Osteocyte (in vitro differentiated cells): Measurements from ENCODE around the gene HSPB7. TPM values are rescaled to one million over a fixed set of nuclear protein-coding genes. Genes with fewer than 3 reads are reported as not detected.
A peak's percentile ranks its signal among the peaks of the same experiment; 100 is the strongest.

Source experiments
- DNase-seq: peaks from one replicate; pipeline ENCODE4 v3.0.0; 2021; ENCODE audit warnings: mixed read lengths; ENCODE audit not compliant: unreplicated experiment; ENCODE audit errors: extremely low spot score
- H3K27ac Mint-ChIP-seq: one replicate; pipeline ENCODE4 v1.8.0; 2021; ENCODE audit warnings: mild to moderate bottlenecking, mixed read lengths; ENCODE audit not compliant: unreplicated experiment
- H3K27me3 Mint-ChIP-seq: one replicate; pipeline ENCODE4 v1.8.0; 2021; ENCODE audit warnings: mixed read lengths; ENCODE audit not compliant: unreplicated experiment
- H3K36me3 Mint-ChIP-seq: one replicate; pipeline ENCODE4 v1.8.0; 2021; ENCODE audit warnings: mixed read lengths; ENCODE audit not compliant: unreplicated experiment
- H3K4me1 Mint-ChIP-seq: one replicate; pipeline ENCODE4 v1.8.0; 2021; ENCODE audit warnings: mixed read lengths; ENCODE audit not compliant: unreplicated experiment
- H3K4me3 Mint-ChIP-seq: one replicate; pipeline ENCODE4 v1.8.0; 2021; ENCODE audit warnings: mild to moderate bottlenecking, moderate library complexity, mixed read lengths; ENCODE audit not compliant: unreplicated experiment
- H3K9me3 Mint-ChIP-seq: one replicate; pipeline ENCODE4 v1.8.0; 2021; ENCODE audit warnings: mixed read lengths; ENCODE audit not compliant: unreplicated experiment
- total RNA-seq: library from RNA; stranded (reverse); gene quantifications from 2 replicates; pipeline ENCODE4 v1.2.1, GENCODE V29; 2021
- TF ChIP-seq, protein P1 (sequence below): fragments of 200-600 bp; sonication (generic); IDR thresholded peaks from 2 replicates; pipeline ENCODE4 v1.5.0; 2021; ENCODE audit warnings: antibody characterized with exemption, mild to moderate bottlenecking, moderate library complexity

Gene HSPB7
- total RNA-seq, 1 donor from 2014 or later = 4.2 TPM

DNA sequence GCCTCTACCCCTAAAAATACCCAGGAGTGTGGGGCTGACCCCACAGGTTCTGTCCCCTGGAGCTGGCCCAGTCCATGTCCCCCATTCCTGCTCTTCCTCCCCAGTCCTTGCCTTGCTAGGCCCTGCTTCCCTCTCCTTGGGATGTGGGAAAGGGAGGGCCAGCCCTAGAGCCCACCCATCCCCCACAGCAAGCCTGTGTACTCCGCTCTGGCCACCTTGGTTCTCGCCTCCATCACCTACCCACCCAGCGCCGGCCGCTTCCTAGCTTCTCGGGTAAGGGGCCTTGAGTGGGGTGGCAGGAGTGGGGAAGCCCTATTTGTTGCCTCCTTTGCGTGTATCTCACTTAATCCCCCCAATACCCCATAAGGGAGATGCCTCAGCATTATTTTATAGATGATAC is 32.5 kb upstream of the HSPB7 start:
- no peaks in the 10 kb centered on the region for H3K27me3 Mint-ChIP-seq
- no peaks in the 10 kb centered on the region for H3K9me3 Mint-ChIP-seq
- TF ChIP-seq, protein P1, sequence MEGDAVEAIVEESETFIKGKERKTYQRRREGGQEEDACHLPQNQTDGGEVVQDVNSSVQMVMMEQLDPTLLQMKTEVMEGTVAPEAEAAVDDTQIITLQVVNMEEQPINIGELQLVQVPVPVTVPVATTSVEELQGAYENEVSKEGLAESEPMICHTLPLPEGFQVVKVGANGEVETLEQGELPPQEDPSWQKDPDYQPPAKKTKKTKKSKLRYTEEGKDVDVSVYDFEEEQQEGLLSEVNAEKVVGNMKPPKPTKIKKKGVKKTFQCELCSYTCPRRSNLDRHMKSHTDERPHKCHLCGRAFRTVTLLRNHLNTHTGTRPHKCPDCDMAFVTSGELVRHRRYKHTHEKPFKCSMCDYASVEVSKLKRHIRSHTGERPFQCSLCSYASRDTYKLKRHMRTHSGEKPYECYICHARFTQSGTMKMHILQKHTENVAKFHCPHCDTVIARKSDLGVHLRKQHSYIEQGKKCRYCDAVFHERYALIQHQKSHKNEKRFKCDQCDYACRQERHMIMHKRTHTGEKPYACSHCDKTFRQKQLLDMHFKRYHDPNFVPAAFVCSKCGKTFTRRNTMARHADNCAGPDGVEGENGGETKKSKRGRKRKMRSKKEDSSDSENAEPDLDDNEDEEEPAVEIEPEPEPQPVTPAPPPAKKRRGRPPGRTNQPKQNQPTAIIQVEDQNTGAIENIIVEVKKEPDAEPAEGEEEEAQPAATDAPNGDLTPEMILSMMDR = no peak
- H3K27ac Mint-ChIP-seq = no peak overlapping the region
- no peak overlapping the region for H3K4me3 Mint-ChIP-seq
- no peaks in the 10 kb centered on the region for H3K36me3 Mint-ChIP-seq
- peaks cover 6% of the 10 kb centered on the region for H3K4me1 Mint-ChIP-seq
- no peak for DNase-seq

DNA sequence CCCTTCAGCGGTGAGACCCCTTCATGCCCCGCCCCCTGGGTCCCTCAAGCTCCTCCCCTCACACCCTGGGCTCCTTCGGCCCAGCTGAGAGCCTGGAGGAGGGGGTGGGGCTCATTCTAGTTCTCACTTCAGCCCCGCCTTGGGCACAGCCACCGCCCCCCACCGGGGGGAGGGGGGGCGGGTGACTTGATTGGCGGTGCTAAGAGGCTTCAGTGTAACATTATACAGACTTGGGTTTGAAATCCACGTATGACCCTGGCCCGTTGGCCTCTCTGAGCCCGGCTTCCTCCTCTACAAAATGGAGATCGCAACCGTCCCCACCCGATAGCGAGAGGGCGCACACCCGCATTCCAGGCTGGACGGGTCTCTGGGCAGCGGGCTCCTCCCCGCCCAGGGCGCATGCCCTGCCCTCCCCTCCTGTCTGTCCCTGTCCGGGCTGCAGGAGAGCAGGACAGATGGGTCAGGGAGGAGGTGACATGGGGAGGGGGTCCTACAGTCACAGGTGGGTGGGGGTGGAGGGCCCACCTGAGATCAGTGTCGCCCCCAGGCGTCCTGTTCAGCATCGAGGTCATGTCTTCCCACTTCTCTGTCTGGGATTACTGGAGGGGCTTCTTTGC is 30.8 kb upstream of the HSPB7 start:
- no peak for DNase-seq
- Mint-ChIP-seq H3K36me3 (no peaks in the 10 kb centered on the region), H3K9me3 (no peaks in the 10 kb centered on the region), H3K4me3 (peak overlapping the region; percentile 62), H3K4me1 (peaks cover 6% of the 10 kb centered on the region), H3K27me3 (no peaks in the 10 kb centered on the region), H3K27ac (no peak overlapping the region)
- TF ChIP-seq, protein P1 = peak; percentile 19

DNA sequence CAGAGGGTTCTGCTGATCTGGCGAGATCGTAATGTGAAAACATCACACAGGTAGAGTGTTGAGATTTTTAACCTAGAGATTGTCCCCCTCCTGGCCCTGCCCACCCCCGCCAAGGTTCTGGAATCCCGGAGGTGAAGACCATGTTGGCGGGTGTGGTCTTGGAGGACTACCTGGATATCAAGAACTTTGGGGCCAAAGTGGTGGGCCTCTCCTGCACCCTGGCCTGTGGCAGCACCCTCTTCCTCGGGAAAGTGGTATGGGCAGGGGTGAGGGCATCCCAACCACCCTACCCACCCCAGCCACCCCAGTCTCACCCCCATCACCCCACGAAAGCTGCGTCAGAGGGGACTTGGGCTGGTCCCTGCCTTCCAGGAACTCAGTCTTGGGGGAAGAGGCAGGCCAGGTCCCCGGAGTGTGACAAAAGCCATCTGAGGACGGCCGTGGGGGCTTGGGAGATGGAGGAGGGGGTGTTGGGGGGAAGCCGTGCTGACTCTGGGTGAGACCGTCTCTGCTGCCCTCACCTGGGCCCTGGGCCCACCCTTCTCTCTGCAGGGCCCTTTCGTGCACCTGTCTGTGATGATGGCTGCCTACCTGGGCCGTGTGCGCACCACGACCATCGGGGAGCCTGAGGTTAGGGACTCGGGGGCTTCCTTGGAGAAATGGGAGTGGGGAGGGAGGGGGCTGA is 30.1 kb upstream of the HSPB7 start:
- TF ChIP-seq, protein P1 = no peak
- H3K36me3 Mint-ChIP-seq = no peaks in the 10 kb centered on the region
- H3K4me1 Mint-ChIP-seq = peaks cover 6% of the 10 kb centered on the region
- H3K9me3 Mint-ChIP-seq = no peaks in the 10 kb centered on the region
- no peak overlapping the region for H3K27ac Mint-ChIP-seq
- H3K4me3 Mint-ChIP-seq = no peak overlapping the region
- no peaks in the 10 kb centered on the region for H3K27me3 Mint-ChIP-seq
- DNase-seq = no peak

DNA sequence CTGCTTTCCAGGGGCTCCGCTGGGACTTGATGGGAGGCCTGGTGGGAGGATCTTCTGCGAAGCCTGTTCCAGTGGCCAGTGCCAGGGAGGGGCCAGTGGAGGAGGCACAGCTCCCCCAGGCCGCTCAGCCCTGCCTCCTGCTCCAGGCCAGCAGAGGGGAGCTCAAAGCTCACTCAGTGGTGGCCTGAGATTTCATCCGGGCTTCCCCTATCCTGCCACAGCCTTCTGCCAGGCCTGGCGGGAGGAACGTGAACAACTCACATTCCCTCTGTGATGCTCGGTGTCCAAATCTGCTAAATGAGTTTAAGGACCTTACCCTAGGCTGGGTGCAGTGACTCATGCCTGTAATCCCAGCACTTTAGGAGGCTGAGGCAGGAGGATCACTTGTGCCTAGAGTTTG is 29.0 kb upstream of the HSPB7 start:
- TF ChIP-seq, protein P1 = no peak
- H3K36me3 Mint-ChIP-seq = no peaks in the 10 kb centered on the region
- DNase-seq = no peak
- no peak overlapping the region for H3K4me3 Mint-ChIP-seq
- H3K9me3 Mint-ChIP-seq = no peaks in the 10 kb centered on the region
- peaks cover 6% of the 10 kb centered on the region for H3K4me1 Mint-ChIP-seq
- no peaks in the 10 kb centered on the region for H3K27me3 Mint-ChIP-seq
- H3K27ac Mint-ChIP-seq = no peak overlapping the region

DNA sequence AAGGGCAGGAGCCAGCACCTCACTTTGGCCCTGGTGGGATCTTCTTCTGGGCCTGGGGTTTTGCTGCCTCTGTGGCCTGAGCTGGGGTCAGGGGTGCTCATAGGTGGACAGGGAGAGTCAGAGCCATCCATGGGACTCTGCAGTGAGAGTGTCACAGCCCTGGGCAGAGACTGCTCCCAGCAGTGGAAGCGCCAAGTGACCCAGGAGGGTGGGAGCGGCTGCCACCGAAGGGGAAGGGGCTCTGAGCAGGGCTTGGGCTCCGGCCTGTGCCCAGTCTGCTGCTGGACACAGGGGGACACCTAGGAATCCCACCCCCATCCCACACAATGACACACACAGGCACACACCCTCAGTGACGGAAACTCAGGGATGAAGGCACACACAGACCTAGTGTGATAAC is 26.1 kb upstream of the HSPB7 start:
- Mint-ChIP-seq H3K4me3 (no peak overlapping the region), H3K36me3 (no peaks in the 10 kb centered on the region), H3K27me3 (no peaks in the 10 kb centered on the region), H3K4me1 (no peaks in the 10 kb centered on the region), H3K9me3 (no peaks in the 10 kb centered on the region), H3K27ac (no peak overlapping the region)
- DNase-seq = no peak
- TF ChIP-seq, protein P1 = no peak
